ENCODE measurements around the gene ZNF581.

Gene ZNF581

DNA sequence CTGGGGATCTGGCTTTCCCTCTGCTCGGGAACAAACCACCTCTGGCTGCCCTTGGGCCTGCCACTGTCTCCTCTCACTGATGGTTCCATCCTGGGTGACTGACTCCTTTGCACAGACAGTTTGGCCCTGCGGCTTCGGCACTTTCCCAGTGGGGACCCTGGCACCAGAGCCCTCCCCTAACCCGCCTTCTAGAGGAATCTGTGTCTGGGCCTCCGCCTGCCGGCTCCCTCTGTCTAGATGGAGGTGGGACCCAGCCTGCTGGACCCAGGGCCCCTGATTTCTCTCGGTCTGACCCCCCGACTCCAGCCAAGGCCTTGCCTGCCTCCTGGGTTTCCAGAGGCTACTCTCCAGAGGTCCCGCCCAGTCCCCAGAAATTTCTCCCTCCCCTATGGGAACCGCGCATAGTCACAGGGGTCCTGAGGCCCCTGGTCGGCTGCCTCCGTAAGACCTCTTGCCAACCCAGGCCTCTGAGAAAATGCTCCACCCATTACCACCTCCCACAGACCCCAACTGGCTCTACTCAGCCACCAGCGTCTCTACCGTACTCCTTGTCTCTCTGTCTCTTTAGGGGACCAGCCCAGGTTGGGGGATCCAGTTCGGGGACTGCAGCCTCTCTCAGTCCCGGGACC lies 7.3 kb downstream of the ZNF581 start:
- FAIRE-seq = no peak

DNA sequence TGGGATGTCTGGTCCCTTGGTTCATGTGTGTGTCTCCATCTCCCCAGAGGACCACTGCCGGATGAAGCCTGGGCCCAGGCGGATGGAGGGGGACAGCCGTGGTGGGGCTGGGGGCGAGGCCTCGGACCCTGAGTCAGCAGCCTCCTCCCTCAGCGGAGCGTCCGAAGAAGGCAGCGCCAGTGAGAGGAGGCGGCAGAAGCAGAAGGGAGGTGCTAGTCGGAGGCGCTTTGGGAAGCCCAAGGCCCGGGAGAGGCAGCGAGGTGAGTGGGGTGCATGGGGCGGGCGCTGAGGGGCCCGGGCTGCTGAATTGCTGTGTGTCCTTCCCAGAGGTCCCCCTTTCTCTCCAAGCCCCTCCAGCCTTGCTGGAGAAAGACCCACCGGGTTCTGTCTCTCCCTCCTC lies 7.8 kb downstream of the ZNF581 start:
- no peak for FAIRE-seq

DNA sequence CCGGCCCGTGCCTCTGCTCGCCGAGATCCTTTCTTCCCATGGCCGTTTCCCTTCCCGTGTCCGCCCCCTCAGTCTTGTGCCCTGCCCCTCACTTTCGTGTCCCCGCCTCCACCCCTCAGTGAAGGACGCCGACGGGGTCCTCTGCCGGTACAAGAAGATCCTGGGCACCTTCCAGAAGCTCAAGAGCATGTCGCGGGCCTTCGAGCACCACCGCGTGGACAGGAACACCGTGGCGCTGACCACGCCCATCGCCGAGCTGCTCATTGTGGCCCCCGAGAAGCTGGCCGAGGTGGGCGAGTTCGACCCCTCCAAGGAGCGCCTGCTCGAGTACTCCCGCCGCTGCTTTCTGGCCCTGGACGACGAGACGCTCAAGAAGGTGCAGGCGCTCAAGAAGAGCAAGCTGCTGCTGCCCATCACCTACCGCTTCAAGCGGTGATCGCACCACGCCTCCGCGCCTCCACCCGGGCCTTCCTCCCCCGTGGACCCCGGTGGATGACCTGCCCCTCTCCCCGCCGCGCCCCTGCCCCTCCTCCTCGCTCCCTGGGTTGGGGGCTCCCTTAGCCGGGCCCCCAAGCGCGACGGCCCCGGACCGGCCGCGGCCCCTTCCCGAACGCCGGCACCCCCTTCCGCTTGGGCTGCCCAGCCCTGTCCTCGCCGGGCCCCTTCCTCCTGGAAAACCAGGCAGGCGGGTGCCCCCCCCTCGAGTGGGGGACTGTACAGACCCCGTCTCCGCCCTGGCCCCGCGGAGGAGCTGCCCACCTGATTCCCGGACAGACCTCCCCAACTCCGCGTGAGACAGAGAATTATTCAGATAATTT lies 9.1 kb downstream of the ZNF581 start:
- FAIRE-seq = no peak

DNA sequence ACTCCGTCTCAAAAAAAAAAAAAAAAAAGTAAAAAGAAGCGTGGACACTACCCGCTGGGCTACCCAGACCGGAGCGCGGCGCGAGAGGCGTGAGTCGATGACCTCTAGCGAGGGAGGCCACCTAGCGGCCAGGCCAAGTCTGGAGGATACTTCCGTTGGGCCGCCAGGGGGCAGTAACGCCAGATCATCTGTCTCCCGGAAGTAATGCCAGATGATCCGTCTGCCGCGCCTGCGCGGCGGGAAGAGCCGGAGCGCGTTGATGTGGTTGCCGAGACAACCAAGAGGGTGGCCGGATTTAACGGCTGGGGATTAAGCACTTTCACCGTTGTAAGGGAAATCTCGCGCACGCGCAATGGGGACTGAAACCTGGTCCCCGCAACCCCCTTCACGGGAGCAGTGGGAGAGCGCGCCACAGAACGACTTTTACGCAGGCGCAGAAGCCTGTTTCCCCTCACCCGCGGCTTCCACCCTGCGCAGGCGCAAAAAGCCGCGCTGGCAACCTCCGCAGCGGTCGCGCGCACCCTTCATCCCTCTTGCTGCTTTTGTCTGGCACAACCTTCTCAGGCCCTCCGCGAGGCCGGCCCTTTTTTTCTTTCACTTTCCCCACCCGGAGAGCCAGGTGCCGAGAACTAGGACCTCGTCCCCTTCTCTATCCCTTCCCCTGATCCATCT lies 10.3 kb downstream of the ZNF581 start:
- FAIRE-seq = no peak

DNA sequence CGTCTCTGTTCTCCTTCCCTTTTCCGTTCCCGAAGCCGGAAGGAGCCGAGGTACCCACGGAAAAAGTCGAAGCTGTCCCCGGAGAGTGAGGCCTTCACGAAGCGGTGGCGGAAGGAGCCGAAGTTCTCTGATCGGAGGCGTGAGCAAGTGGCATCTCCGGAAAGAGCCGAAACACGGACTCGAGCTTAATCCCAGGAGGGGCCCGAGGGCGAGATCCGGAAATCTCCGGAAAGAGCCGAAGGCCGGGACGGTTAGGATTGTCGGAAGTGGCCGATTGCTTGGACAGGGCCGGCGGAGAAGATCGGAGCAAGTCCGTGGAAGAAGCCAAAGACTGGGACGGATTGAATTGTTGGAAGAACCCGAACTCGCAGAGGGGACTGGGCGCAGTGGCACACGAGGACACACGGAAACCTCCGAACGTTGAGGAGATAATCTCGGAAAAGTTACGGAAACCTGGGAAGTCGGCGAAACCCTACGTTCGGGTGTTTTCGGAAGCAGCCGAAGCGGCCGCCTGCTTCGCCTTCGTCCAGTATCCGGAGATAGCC lies 10.9 kb downstream of the ZNF581 start:
- peak; percentile 99 for FAIRE-seq

DNA sequence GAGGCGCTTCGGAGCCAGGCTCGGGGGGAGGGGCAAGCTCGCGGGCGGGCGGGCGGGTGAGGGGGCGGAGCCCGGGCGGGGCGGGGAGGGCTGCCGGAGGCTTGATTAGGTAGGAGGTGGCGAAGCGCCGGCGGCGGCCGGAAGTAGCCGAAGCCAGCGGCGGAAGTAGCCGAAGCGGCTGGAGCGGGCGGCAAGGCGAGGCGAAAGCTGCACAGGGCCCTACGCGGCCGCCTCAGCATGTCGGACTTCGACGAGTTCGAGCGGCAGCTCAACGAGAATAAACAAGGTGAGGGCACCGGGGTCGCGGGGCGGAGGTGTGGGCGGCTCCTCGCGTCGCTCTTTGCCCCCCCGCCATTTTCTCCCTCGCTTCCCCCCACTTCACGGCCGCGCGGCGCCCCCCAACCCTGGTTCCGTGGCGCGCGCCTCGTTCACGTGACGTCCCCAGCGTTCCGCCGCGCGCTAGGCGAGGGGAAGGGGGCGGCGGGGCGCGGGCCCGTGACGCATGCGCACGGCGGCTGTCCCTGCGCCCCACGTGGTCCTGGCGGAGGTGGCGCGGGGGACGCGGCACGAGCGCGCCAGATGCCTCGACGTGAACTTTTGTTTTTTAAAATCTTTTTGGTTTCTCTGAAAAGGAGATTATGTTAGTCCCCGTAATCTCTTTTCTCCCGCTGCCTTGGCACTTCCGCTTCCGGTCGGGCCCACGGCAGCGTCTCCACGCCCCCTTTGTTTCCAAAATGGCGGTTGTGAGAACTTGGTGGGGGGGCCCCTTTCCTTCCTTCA lies 11.6 kb downstream of the ZNF581 start, which contains the start of gene U2AF2:
U2AF2 (plus strand) TSS at position 168 of the 780 bp plus-strand sequence; CDS start at position 238, 70 bp downstream.
- peak; percentile 80 for FAIRE-seq

DNA sequence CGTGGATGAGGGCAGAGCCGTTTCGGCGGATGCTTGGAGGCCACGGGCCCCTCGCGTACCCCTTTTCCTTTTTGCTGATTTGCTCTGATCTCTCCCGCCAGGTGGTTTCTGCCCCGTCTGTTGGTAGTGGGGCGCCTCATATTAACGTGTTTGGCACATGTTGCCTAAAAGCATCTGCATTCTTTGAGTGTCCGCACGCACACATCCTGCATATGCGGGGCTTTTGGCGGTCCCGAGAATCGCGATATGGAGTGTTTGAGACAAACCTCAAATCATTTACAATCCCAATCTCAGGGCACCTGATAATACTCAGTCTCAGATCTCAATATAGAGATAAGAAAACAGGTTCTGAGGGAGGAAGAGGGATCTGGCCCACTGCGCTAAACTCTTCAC lies 12.2 kb downstream of the ZNF581 start:
- FAIRE-seq = no peak

DNA sequence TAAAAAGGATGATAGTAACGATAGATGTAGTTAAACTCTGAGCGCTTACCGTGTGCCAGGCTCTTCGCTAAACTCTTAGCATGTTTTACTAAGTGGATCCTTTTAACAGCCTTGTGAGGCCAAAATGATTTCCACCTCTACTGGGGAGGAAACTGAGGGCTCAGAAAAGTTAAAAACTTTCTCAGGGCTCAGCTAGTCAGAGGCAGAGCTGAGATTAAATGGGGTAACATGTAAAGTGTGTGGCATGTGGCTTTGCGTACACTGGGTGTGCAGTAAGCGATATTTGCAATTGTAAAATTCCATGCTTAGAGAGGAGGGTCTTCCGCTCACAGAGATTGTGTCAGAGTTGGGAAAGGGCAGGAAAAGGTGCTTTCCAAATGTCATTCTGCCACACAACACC lies 13.1 kb downstream of the ZNF581 start:
- FAIRE-seq = no peak

DNA sequence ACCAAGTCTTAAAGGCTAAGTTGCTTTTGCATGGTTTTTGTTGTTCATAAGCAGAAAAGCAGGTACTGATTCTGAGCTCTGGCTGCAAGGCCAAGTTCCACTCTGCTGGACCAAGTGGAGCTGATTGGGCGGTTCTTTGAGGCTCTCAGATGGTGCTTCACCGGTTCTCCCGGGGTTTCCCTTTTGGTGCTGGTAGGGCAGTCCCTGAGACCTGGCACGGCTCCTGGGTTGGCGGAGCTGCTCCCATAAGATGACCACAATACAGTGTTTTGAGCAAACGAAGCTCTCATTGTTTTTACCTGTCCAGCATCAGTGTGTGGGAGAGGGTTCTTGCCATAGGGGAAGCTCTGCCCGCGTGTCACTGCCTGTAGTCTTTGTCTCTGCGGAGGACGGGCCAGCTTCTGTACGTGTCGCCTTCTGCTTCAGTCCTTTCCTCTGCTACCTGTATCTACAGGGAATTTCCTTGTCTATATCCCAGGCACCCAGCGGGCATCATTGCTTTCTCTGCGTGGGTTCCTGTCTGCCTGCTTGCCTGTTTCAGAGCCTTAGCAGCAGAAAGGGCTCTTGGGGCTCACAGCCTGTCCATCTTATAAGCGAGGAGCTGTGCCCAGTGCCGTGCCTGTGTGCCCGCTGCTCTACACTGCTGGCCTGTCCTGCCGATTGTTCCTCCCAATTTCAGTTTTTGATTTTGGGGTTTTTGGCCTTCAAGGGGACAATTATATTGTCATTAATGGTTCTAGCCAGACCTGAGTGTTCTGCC lies 13.7 kb downstream of the ZNF581 start:
- no peak for FAIRE-seq

DNA sequence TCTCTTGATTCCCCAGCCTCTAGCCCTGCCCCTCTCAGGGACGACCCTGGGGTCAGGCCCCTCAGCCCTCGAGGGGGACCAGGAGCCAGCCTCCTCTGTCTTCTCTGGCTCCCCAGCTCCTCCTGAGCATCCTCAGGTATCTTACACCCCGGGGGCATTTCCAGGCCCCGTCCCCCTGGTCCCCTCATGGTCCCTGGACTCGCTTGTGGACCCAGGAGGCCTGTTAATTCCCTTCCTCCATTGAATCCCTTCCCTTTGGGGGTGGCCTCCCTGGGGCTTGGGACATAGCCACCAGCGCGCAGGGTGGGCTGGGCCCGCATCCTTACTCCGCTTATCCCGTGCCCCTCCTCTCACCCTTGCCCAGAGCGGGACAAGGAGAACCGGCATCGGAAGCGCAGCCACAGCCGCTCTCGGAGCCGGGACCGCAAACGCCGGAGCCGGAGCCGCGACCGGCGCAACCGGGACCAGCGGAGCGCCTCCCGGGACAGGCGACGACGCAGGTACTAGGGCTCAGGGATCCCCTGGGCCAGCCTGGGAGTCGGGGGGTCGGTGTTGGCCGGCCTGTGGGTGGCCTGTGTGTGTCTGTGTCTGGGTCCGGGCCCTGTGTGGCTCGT lies 15.5 kb downstream of the ZNF581 start:
- no peak for FAIRE-seq

DNA sequence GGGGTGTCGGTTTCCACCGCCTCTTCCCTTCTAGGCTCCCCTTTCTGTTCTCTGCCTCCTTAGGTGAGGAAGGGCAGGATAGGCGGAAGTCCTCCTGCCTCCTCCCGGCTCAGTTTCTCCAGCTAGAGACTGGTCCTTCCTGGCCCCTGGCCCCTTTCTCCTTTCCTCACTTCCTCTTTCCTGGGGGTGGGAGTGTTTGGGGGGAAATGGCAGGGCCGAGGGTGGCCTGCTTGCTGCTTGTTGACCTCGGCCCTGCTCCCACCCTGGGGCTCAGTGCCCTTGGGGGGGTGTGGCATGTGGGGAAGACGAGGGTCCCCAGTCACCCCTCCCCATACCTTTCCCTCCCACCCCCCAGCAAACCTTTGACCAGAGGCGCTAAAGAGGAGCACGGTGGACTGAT lies 16.4 kb downstream of the ZNF581 start:
- no peak for FAIRE-seq

DNA sequence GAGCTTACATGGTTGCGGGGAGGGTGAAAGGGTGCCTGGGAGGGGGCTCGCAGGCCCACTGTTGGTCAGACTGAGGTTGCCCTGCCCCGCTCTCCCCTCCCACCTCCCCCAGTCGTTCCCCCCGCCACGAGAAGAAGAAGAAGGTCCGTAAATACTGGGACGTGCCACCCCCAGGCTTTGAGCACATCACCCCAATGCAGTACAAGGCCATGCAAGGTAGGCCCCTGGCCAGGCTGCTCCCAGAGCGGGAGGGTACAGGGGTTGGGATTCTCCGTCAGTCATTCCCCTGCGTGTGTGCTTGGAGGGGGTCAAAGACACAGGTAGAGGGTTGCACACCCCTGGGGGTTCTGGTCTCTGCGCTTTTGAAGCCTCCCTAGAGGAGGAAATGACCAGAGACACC lies 17.0 kb downstream of the ZNF581 start:
- FAIRE-seq = no peak

DNA sequence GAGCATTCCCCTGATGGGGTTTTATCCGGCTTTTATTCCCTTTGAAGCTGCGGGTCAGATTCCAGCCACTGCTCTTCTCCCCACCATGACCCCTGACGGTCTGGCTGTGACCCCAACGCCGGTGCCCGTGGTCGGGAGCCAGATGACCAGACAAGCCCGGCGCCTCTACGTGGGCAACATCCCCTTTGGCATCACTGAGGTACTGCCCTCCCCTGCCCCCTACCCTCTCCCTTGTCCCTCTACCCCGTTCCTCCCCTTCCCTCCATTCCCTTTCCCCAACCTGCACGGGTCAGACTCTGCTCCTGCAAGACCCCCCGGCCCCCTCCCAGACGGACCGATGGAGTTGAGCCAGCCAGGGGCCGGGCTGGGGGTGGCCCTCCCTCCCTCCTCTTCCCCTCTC lies 17.5 kb downstream of the ZNF581 start:
- no peak for FAIRE-seq

DNA sequence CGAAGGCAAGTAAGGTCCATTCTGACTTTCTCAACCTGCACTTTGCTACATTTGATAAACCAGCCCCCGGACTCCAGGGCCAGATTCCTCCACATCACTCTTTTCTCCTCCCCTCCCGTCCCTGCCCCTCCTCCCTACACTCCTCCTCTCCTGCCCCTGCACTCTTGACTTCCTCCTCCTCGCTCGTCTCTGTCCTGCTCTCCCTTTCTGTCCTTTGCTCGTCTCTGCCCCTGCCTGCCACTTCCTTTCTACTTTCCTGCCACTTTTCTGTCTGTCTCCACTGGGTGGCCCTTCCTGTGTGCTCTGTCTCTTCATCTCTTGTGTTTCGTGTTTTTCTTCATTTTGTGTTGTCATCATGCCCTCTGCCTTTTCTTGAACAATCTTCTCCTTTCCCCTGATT lies 18.4 kb downstream of the ZNF581 start:
- FAIRE-seq = no peak

DNA sequence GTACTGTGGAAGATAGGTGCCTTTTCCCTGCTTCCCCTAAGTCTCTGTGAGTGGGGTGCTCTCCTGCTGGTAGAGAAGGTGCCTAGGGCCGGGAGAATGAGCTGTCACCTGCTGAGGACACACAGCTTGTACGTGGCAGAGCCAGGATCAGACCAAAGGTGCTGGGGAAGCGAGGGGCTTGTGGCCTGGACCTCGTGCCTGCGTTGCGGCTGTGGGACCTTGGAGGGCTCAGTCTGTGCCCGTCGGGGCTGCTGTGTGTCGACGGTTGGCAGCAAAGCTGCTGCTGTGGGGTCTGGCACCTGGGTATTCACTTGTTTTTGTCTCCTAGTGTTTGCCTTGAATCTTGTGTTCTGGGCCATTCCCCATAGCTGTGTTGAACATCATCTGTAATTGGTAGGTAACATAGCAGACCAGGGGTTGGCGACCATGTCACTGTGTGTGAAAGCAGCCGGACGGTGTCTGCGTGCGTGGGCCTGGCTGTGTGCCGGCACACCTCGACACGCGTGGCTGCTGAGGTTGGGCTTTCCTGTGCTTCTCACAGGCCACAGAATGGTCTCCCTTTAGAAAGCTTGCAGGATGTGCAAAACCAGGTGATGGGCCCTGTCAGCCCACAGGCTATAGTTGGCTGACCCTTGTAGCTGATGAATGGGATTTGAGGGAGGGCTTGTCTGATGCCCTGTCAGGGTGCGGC lies 20.5 kb downstream of the ZNF581 start:
- FAIRE-seq = no peak

DNA sequence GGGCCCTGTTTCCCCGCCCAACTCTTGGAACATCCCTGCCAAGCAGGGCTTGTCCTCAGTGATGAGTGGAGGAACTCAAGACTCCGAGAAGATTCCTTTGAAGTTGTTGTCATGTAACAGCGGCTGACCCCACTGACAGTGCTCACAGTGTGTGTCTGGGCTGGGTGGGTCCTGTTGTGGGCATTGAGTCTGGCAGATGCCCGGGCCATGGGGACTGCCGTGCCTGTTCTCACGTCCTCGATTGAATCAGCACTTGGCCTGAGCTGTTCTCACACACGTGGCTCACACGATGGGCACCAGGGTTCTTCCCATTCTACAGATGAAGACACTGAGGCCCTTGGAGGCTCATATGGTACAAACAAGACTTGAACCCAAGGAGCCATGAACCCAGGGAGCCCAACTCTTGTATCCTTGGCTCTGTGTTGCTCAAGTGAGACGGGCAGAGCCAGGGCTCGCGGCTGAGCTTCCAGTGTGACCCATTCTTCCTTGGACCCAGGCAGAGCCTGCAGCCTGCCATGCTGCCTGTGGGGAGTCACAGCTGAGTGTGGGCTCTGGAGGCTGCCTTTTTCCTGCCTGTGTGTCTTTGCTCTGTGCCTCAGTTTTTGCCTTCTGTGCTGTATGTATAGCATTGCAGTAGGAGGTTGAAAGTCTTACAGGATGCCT lies 23.0 kb downstream of the ZNF581 start:
- no peak for FAIRE-seq

DNA sequence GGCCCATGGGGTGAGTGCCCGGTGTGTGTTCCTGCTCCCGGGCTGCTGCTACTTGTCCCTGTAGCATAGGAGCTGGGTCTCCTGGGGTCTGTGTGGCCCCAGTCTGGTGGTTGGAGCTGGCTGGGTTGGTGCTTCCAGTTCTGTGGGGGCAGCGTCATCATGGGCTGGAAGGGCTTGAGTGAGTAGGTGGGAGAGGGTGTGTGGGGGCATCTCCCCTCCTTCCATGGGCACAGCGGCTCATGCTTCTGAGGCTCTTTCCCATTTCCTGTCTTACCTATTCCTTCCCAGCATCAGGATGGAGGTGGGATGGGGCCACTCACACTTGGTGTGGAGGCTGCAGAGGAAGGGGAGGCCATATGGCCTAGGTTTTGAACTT lies 23.5 kb downstream of the ZNF581 start:
- FAIRE-seq = no peak

DNA sequence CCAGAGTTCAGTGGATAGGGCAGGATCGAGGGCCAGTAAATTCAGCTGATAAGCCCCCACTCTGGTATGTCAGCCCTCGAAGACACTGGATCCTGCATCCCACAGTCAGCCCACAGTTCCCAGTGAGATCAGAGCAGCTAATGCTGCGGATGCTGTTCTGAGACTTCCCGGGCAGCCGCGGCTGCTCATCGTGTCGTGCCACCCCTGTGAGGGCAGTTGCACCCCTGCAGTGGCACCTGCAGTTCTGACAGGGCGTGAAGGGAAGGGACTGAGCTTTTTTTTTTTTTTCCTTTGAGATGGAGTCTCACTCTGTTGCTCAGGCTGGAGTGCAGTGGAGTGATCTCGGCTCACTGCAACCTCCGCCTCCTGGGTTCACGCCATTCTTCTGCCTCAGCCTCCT lies 24.1 kb downstream of the ZNF581 start:
- FAIRE-seq = no peak

DNA sequence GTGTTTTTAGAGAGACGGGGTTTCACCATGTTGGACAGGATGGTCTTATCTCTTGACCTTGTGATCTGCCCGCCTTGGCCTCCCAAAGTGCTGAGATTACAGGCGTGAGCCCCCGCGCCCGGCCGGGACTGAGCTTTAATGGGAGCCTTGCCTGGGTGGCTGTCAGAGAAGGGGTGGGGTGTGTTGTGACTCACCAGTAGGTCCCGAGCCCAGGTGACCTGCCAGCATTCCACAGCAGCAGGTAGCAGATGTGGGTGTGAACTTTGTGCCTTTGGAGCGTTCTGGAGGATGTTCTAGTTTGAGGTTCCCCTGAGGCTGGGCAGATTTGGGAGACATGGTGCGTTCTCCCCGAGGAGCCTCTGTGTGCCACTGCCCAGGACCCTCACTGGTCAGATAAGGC lies 24.5 kb downstream of the ZNF581 start:
- no peak for FAIRE-seq

DNA sequence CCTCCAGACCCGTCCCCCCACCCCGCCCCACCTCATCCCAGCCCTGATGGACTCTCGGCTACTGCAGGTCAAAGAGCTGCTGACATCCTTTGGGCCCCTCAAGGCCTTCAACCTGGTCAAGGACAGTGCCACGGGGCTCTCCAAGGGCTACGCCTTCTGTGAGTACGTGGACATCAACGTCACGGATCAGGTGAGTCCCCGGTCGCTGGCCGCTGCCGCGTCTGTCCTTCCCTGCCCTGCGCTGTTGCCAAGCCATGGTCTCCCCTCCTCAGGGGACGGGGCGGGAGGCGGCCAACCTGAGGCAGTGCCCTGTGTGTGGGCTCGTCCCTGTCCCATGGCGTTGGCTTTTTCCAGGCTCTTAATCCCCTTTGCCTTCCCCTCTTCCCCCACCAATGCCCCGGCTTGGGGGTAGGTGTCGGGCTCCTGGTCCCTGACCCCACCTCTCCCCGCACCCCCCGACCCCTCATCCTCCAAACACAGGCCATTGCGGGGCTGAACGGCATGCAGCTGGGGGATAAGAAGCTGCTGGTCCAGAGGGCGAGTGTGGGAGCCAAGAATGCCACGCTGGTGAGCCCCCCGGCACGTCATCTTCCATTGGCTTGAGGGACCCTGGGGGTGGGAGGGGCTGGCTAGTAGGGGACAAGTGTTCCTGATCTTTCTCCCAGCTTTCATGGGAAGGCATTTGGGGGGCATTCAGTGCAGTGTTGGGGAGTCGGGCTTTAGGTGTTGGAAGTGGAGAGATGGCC lies 25.3 kb downstream of the ZNF581 start:
- FAIRE-seq = no peak

Measured in G401.6 (cell line).